Measurements from ENCODE around the gene MEF2C.

Gene MEF2C

GRCh38 chr5:88675168-88675707 is 207.7 kb downstream of the MEF2C start:
- no peak for DNase-seq (ENCODE audit: low read depth in 2 of 2)

GRCh38 chr5:88674356-88675167 is 208.4 kb downstream of the MEF2C start:
- no peak for DNase-seq (ENCODE audit: low read depth in 2 of 2)

- no peak for DNase-seq (ENCODE audit: low read depth in 2 of 2)
These were observed 209.5 kb downstream of the MEF2C start for GRCh38 chr5:88673253-88674105.

GRCh38 chr5:88672644-88673252 is 210.2 kb downstream of the MEF2C start:
- no peak for DNase-seq (ENCODE audit: low read depth in 2 of 2)

GRCh38 chr5:88671505-88672499 is 211.2 kb downstream of the MEF2C start:
- no peak for DNase-seq (ENCODE audit: low read depth in 2 of 2)

GRCh38 chr5:88671106-88671504 is 211.9 kb downstream of the MEF2C start:
- DNase-seq (ENCODE audit: low read depth in 2 of 2) = no peak

- no peak for DNase-seq (ENCODE audit: low read depth in 2 of 2)
These were observed 212.5 kb downstream of the MEF2C start for GRCh38 chr5:88670461-88670860.

GRCh38 chr5:88669371-88670050 is 213.5 kb downstream of the MEF2C start:
- no peak for DNase-seq (ENCODE audit: low read depth in 2 of 2)

- DNase-seq (ENCODE audit: low read depth in 2 of 2) = no peak
These were observed 215.3 kb downstream of the MEF2C start for GRCh38 chr5:88667496-88668201.
